Lower leg skin (tissue), 3 donors: ENCODE results near the gene SV2C.

Experiments
- POLR2A ChIP-seq, 2 donors: fragments of 450-650 bp; IDR thresholded peaks; one replicate each; pipeline ENCODE4 v1.6.1; 2016 to 2017; ENCODE audit warnings: antibody characterized with exemption in 2 of 2, mild to moderate bottlenecking in 1 of 2, moderate library complexity in 1 of 2
- TF ChIP-seq, protein P1 (sequence below), 3 donors: fragments of 450-650 bp; IDR thresholded peaks; one replicate each; pipeline ENCODE4 v1.5.1; 2016; ENCODE audit warnings: antibody characterized with exemption in 3 of 3, mild to moderate bottlenecking in 3 of 3, moderate library complexity in 2 of 3

GRCh38 chr5:76269259-76269931 is 186.2 kb downstream of the SV2C start:
- TF ChIP-seq, protein P1, sequence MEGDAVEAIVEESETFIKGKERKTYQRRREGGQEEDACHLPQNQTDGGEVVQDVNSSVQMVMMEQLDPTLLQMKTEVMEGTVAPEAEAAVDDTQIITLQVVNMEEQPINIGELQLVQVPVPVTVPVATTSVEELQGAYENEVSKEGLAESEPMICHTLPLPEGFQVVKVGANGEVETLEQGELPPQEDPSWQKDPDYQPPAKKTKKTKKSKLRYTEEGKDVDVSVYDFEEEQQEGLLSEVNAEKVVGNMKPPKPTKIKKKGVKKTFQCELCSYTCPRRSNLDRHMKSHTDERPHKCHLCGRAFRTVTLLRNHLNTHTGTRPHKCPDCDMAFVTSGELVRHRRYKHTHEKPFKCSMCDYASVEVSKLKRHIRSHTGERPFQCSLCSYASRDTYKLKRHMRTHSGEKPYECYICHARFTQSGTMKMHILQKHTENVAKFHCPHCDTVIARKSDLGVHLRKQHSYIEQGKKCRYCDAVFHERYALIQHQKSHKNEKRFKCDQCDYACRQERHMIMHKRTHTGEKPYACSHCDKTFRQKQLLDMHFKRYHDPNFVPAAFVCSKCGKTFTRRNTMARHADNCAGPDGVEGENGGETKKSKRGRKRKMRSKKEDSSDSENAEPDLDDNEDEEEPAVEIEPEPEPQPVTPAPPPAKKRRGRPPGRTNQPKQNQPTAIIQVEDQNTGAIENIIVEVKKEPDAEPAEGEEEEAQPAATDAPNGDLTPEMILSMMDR (IDR thresholded peaks at IDR 0.05) = no peak
- no peak for TF ChIP-seq POLR2A (IDR thresholded peaks at IDR 0.05)
